Measurements from ENCODE around the gene P2RY8.
A peak's percentile ranks its signal among the peaks of the same experiment; 100 is the strongest.
"Not testable (repeated sequence)": the region's sequence is repeated elsewhere in the genome, so short reads cannot be mapped to it uniquely, and the experiment has no call there.

The P2RY8 gene, protein sequence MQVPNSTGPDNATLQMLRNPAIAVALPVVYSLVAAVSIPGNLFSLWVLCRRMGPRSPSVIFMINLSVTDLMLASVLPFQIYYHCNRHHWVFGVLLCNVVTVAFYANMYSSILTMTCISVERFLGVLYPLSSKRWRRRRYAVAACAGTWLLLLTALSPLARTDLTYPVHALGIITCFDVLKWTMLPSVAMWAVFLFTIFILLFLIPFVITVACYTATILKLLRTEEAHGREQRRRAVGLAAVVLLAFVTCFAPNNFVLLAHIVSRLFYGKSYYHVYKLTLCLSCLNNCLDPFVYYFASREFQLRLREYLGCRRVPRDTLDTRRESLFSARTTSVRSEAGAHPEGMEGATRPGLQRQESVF

DNA sequence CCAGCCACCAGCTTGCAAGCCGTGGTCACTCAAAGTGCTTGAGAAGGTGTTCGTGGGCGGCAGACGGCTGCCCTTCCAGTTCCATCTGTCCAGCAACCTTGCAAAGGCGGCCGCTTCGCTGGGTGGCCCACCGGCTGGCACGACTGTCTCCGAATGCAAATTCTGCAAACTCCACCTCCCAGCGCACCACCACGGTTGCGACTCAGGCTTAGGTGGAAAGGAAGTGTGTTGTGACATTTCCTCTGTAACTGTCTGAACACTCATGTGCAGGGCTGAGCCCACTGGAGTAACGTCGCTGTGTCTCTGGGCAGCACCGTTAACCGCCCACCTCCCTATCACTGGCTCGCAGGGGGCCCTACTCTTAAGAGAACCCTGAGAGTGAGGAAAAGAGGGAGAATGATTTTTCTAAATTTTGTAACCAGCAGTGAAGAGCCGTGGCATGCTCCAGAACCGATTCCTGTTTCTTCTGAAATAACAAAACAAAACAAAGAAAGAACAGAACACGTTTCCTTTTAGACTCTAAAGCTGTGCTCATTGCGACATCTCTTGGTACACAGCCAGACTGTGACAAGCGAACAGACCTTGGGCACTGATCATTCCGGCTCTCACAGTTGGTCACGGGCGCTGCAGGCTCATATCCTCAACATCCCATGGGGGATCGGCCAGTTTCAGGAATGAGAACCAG, at the start of gene P2RY8:
P2RY8 (minus strand) TSS at position 155 of the 685 bp plus-strand sequence. CDS start 70,627 bp downstream, outside the sequence.
- DNase-seq: peak; percentile 82

DNA sequence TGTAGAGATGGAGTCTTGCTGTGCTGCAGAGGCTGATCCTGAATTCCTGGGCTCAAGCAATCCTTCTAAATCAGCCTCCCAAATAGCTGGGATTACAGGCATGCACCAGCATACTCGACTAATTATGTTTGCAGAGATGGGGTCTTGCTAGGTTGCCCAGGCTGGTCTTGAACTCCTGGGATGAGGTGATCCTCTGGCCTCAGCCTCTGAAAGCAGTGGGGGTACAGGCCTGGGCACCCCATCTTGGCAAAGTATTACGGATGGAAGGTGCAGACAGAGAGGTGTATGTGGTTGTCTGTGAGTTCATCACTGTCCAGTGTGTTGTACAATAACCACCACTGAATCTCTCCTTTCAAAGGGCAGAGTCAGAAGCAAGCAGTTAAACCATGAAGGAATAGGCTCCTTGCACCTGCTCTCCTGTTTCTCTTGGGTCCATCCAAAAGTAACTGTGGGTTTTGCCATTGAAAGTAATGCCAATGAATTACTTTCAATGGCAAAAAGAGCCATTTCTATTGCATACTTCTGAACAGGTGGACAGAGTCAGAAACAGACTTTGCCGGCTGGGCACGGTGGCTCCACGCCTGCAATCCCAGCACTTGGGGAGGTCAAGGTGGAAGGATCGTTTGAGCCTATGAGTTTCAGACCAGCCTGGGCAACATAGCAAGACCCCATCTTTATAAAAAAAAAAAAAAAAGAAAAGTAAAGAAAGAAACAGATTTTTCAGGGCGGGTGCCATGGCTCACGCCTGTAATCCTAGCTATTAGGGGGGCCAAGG, 47.4 kb upstream of the P2RY8 start:
- DNase-seq: no peak

DNA sequence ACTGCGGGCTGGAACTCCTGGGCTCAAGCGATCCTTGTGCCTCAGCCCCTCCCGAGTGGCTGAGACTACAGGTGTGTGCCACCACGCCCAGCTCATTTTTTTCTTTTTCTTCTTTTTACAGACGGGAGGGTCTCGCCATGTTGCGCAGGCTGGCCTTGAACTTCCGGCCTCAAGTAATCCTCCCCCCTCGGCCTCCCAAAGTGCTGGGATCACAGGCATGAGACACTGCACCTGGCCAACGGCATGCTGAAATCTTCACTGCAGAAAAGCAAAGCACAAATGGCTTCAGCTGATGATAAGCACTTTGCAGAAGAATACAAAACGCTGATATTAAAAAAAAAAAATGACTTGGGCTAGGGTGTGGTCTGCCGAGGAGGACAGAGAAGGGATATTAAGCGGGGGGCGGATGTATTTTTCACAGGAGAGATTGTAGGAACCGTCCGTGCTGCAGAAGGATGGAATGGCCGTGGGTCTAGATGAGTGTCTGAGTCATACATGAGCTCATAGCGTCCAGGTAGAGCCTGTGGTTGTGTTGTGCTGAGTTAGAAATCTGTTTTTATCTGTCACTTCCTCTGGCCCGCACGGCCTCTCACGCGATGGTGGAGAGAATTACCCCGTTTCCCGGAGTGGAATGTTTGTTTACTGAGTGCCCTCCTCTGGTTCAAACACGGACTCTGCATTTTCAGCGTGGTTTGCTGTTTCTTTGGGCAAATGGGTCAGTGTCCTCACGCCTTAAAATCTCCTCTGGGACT, 45.9 kb upstream of the P2RY8 start:
- DNase-seq: peak; percentile 71

DNA sequence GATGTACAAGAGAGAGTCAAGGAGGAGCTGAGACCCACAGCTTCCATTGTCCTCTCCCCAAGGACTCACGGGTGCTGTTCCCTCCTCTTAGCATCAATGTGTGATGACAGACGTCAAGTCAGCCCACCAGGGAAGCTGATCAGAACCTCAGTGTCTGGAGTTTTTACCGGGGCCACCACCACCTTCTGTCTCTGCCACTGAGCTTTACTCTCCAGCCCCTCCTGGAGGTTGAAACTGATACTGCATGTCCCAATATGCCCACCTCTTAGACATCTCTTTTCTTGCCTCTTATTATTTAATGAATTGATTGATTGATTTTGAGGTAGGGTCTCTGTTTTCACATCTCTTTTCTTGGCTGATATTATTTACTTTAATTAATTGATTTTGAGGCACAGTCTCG, 44.1 kb upstream of the P2RY8 start:
- peak; percentile 82 for DNase-seq

DNA sequence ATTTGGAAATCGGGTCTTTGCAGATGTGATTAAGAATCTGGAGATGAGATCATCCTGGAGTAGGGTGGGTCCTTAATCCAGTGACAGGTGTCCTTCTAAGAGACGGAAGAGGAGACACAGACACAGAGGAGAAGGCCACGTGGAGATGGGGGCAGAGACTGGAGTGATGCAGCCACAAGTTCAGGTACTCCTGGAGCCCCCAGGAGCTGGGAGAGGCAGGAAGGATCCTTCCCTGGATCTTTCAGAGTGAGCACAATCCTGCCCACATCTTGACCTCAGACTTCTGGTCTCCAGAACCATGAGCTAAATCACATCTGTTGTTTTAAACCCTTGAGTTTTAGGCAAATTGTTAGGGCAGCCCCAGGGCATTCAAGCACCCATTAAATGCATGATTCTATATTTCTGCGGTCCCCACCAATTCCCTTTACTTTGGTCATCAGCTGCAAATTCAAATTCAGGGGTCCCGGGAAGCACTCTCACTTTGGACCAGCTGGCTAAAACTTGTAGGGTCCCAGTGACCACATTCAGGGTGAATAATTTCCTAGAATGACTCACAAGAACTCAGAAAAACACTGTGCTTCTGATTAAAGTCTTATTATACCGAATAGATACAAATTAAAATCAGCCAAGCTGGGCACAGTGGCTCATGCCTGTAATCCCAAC, 41.7 kb upstream of the P2RY8 start:
- DNase-seq: no peak

DNA sequence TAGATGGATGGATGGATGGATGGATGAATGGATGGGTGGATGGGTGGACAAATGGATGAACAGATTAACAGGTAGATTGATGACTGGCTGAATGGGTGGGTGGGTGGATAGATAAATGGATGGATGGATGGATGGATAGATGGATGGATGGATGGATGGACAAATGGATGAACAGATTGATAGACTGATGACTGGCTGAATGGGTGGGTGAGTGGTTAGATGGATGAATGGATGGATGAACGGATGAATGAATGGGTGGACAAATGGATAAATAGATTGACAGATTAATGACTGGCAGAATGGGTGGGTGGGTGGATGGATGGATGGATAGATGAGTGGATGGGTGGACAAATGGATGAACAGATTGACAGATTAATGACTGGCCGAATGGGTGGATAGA, 40.9 kb upstream of the P2RY8 start:
- DNase-seq: no peak

DNA sequence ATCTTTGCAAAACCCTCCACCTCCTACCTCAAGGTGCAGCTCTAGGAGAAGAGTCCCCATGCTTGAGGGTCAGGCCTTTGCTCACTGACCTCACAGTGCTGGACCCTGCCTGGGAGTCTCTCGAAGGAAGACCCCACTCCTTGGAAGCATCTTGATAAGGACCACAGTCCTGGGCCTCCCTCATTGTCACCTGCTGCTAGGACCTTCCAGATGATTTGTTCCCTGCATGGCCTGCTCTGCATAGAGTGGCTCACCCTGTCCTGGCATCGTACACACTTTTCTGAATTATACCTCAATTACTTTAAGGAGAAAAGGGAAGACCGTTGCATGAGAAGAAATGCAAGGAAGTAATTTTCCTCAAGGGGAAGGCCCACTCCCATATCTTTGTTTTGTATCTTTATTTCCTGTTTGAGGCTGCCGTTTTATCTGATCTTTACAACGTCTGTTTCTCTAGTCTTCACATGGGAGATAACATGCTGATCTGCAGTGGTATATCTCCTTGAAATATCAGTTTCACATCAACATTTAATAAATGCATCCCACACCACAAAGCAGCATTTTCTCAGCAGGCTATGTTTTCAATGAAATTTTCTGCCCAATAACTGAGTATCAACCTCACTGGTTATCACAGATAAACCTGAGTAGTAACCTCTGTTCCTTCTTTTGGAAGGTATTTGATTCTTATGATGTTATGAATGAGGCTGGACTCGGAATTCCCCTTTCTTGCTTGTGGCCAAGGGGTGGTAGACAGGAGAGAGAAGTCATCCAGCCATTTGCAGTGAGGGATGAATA, 39.4 kb upstream of the P2RY8 start:
- no peak for DNase-seq

DNA sequence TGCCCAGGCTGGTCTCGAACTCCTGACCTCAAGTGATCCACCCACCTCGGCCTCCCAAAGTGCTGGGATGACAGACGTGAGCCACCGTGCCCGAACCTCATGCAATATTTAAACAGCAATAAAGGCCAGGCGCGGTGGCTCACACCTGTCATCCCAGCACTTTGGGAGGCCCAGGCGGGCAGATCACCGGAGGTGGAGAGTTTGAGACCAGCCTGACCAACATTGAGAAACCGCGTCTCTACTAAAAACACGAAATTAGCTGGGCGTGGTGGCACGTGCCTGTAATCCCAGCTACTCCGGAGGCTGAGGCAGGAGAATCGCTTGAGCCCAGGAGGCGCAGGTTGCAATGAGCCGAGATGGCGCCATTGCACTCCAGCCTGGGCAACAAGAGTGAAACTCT, 37.2 kb upstream of the P2RY8 start:
- not testable (repeated sequence) for DNase-seq

DNA sequence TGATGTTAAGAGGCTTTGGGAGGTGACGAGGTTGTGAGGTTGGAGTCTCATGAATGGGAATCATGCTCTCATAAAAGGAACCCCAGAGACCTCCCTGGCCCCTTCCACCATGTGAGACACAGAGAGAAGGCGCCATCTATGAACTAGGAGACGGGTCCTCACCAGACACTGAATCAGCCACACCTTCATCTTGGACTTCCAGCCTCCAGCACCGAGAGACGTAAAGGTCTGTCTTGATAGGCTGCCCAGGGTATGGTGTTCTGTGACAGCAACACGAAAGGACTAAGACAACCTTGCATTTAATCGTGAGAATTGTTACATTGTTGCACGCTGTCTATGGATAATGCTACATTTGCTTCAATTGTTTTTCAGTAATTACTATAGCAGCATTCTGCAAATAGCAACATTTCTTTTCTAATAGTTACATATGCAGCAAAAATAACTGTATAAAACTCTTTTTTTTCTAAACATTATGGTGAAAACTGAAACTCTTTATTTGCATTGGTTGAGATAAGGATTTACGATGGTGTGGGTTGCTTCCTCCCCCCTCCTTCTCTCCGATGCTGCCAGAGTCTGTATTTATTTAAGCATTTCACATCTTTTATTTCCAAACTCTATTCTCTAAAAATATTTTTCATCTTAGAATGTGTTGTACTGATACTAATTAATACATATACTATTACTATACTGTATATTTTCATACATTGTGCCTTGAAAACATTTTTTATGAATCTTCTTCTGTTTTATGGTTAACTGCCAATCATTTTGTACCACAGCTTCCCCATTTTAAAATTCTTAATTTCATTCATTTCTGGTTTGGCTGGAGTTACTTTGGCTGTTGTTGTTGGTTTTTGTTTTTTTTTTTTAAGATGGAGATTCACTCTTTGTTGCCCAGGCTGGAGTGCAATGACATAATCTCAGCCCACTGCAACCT, 28.0 kb upstream of the P2RY8 start:
- no peak for DNase-seq

DNA sequence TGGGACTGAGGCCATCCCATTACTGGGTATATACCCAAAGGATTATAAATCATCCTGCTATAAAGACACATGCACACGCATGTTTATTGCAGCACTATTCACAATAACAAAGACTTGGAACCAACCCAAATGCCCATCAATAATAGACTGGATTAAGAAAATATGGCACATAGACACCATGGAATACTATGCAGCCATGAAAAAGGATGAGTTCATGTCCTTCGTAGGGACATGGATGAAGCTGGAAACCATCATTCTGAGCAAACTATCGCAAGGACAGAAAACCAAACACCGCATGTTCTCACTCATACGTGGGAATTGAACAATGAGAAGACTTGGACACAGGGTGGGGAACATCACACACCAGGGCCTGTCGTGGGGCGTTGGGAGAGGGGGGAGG, 27.1 kb upstream of the P2RY8 start:
- DNase-seq: not testable (repeated sequence)

DNA sequence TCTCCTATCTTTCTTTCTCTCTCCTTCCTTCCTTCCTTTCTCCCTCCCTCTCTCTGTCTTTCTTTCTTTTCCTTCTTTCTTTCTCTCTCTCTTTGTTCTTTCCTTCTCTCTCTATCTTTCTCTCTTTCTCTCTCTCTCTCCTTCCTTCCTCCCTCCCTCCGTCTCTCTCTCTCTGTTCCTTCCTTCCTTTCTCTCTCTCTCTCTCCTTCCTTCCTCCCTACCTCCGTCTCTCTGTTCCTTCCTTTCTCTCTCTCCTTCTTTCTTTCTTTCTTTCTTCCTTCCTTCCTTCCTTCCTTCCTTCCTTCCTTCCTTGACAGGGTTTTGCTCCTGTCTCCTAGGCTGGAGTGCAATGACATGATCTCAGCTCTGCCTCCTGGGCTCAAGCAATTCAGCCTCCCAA, 24.2 kb upstream of the P2RY8 start:
- no peak for DNase-seq

DNA sequence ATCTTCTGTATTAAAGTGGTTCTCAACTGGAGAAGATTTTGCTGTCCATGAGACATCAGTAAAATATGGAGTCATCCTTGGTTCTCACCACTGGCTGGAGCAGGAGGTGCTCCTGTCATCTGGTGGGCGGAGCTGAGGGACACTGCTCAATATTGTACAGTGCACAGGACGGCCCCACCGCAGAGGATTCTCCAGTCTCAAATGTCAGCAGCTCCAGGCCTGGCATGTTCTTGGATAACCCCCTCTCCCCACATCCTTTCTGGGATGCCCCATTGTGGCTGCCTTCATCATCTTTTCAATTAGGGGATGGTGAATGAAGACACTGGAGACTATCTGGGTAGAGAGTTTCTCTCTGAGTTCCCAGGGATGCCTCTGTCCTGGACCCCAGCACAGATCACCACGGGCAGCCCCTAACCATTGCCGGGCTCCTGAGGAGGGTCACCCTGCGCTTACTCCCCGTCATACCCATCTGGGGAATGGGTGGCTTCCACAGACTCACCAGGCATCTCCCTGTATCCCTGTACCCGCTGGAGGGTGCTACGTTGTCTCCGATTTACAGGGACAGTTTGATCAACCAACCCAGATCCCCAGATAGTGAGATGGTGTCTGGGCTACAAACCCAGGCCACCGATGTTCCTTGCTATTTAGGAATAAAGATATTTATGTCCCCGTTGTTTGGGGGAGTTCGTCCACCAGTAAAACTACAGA, 21.9 kb upstream of the P2RY8 start:
- DNase-seq: no peak

DNA sequence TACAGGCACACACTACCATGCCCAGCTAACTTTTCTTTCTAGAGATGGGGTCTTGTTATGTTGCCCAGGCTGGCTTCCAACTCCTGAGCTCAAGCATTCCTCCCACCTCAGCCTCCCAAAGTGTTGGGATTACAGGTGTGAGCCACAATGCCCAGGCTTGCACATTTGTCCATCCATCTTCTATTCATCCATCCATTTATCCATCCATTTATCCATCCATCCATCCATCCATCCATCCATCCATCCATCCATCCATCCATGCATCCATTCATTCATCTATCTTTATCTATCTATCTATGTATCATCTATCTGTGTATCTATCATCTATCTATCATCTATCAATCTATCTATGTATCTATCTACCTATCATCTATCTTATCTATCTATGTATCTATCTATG, 20.5 kb upstream of the P2RY8 start:
- DNase-seq: not testable (repeated sequence)

DNA sequence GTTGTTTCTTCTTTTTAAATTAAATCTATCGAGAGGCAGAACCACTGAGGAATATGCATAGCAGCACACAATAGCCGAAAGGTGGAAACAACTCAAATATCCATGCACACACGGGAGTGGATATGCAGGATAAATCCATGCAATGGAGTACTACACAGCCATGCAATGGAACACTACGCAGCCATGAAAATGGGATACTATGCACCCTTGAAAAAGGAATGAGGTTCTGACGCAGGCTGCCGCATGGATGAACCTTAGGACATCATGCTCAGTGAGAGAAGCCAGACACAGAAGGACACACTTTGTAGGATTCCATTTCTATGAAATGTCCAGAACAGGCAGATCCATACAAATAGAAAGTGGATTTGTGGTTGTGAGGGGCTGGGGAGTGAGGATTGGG, 18.4 kb upstream of the P2RY8 start:
- no peak for DNase-seq

DNA sequence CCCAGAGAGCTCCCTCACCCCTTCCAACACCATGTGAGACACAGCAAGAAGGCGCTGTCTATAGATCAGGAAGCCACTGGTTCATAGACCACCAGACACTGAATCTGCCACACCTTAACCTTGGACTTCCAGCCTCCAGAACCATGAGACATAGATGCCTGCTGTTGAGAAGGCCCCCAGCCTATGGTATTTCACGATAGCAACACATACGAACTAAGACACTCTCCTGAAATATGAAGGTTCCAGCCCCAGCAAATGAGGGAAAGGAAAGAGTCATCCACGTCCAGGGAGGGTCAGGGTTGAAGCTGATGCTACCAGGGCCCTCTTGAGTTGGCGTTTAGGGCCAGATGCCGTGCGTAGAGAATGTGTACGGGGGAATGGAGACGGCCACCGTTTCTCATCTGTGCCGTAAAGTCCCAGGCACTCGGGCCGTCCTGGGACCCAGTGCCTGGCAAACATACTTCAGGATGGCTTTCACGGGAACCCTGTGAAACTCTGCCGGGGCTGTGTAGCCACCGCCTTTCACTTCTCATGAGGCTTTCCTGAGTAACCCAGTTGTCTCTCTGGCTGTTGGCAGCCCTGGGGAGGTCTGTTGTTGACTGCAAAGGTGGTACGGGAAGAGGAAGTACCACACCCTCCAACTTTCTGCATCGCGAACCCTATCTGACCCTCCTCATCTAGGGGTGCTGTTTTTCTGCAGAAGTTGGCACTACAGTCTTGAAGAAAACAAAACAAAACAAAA, 17.7 kb upstream of the P2RY8 start:
- peak; percentile 42 for DNase-seq

DNA sequence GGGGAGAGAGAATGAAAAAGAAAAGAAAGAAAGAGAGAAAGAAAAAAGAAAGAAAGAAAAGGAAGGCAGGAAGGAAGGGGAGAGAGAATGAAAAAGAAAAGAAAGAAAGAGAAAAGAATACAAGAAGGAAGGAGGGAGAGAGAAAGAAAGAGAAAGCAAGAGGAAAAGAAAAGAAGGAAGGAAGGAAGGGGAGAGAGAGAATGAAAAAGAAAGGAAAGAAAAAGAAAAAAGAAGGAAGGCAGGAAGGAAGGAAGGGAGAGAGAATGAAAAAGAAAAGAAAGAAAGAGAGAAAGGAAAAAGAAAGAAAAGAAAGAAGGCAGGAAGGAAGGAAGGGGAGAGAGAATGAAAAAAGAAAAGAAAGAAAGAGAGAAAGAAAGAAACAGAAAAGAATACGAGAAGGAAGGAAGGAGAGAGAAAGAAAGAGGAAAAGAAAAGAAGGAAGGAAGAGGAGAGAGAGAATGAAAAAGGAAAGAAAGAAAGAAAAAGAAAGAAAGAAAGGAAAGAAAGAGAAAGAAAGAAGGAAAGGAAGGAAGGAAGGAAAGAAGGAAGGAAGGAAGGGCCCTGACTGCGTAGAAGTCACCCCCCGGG, 15.1 kb upstream of the P2RY8 start:
- DNase-seq: no peak

DNA sequence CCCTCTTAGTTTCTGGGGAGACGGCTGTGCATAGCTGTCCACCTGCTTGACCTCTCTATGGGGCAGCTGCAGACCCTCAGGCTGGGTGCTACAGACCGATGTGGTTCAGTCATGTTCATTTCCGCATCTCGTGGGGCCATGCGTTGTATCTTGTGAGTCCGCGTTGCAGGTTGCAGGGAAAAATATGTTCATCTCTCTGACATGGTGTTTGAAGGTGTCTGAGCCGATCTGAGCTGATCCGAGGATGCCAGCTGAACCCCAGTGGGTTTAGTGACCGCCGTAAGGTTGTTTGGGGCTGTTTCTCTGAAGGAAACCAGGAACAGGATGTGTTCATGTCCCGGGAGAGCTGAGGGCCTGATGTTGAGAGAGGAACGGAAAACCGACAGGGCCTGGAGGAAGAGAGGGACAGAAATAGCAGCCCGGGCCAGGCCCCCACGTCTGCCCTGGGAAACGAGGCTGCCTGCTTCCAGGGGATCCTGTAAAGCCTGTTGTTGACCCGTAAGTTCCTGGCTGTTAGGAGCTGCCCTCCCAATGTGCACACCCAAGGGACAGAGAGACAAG, 9.8 kb upstream of the P2RY8 start:
- DNase-seq: no peak

DNA sequence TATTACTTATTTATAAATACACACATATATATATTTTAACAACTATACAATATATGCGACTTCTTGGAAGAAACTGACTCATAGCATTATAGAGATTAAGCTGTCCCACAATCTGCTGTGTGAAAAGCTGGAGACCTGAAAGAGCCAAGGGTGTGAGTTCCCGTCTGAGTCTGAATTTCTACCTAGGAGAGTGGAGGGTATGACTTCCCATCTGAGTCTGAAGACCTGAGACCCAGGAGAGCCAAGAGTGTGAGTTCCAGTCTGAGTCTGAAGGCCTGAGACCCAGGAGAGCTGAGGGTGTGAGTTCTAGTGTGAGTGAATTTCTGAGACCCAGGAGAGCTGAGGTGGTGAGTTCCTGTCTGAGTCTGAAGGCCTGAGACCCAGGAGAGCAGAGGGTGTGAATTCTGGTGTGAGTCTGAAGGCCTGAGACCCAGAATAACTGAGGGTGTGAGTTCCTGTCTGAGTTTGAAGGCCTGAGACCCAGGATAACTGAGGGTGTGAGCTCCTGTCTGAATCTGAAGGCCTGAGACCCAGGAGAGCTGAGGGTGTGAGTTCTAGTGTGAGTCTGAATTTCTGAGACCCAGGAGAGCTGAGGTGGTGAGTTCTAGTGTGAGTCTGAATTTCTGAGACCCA, 8.9 kb upstream of the P2RY8 start:
- no peak for DNase-seq
